OCI-LY3 (cell line): Measurements from ENCODE around the gene KLB.
"Not testable (repeated sequence)": the region's sequence is repeated elsewhere in the genome, so short reads cannot be mapped to it uniquely, and the experiment has no call there.

ENCODE experiments used
- H2AFZ ChIP-seq: fragments of 200-600, 300-600 bp; shearing (Covaris generic); 2 replicates; pipeline ENCODE4 v1.6.0; 2014; ENCODE audit warnings: antibody characterized with exemption, low read depth, low read length
- H3K27ac ChIP-seq: fragments of 200-600, 300-600 bp; sonication (generic); 2 replicates; pipeline ENCODE4 v1.5.1; 2014; ENCODE audit warnings: mild to moderate bottlenecking, low read length, moderate library complexity, mixed read lengths
- H3K27me3 ChIP-seq: fragments of 200-600, 300-600 bp; sonication (generic); 2 replicates; pipeline ENCODE4 v1.6.1; 2014; ENCODE audit warnings: low read depth, low read length, mixed read lengths
- H3K36me3 ChIP-seq: fragments of 200-600, 300-600 bp; sonication (generic); replicated peaks from 2 replicates; pipeline ENCODE3; 2014; ENCODE audit warnings: low read depth, low read length, mixed read lengths
- H3K4me1 ChIP-seq: fragments of 300-600, 200-600 bp; sonication (generic); 2 replicates; pipeline ENCODE4 v1.6.1; 2014; ENCODE audit warnings: low read length, mixed read lengths
- H3K4me2 ChIP-seq: fragments of 200-600, 300-600 bp; sonication (generic); 2 replicates; pipeline ENCODE4 v1.6.1; 2014; ENCODE audit warnings: low read length, mixed read lengths
- H3K4me3 ChIP-seq: fragments of 300-600, 200-600 bp; sonication (generic); 2 replicates; pipeline ENCODE4 v1.5.1; 2014; ENCODE audit warnings: antibody characterized with exemption, mild to moderate bottlenecking, low read length, moderate library complexity
- H3K79me2 ChIP-seq: fragments of 300-600, 200-600 bp; shearing (Covaris generic); 2 replicates; pipeline ENCODE4 v1.6.1; 2014; ENCODE audit warnings: mild to moderate bottlenecking, low read length, mixed read lengths
- H3K9ac ChIP-seq: fragments of 300-600, 200-600 bp; shearing (Covaris generic); 2 replicates; pipeline ENCODE4 v1.6.0; 2014; ENCODE audit warnings: mild to moderate bottlenecking, low read length, moderate library complexity
- H3K9me3 ChIP-seq: fragments of 200-600, 300-600 bp; shearing (Covaris generic); 2 replicates; pipeline ENCODE4 v1.6.1; 2014; ENCODE audit warnings: low read length, mixed read lengths; ENCODE audit not compliant: insufficient read depth
- H4K20me1 ChIP-seq: fragments of 200-600, 300-600 bp; sonication (generic); 2 replicates; pipeline ENCODE4 v1.6.1; 2016; ENCODE audit warnings: low read length, mixed read lengths; ENCODE audit not compliant: insufficient read depth
- EZH2phosphoT487 ChIP-seq: fragments of 200-600 bp; shearing (Covaris generic); IDR thresholded peaks from 2 replicates; pipeline ENCODE4 v1.6.1; 2018; ENCODE audit warnings: antibody characterized with exemption, mixed run types, low read depth
- TF ChIP-seq, protein P1 (sequence below): fragments of 200-600, 300-600 bp; sonication (generic); IDR thresholded peaks from 2 replicates; pipeline ENCODE4 v1.5.1; 2014; ENCODE audit warnings: antibody characterized with exemption, low read length, low read depth

The KLB gene

DNA sequence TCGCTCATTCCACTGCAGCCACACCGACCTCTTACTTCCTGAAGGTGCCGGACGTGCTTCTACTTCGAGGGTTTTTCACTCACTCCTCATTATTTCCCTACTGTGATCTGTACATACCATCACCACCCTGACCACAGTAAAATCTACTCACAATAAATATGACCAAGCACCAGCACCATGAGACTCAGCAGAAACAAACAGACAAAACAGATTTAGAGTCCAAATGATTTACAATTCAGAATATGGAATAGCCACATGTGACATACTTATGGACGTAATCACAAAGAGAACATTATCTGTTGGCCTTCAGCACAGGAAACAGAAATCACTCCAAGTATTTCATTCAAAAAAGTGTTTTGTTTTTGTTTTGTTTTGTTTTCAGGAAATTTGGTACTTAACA is 16.1 kb upstream of the KLB start:
- no peak overlapping the region for H3K9ac ChIP-seq
- TF ChIP-seq, protein P1, sequence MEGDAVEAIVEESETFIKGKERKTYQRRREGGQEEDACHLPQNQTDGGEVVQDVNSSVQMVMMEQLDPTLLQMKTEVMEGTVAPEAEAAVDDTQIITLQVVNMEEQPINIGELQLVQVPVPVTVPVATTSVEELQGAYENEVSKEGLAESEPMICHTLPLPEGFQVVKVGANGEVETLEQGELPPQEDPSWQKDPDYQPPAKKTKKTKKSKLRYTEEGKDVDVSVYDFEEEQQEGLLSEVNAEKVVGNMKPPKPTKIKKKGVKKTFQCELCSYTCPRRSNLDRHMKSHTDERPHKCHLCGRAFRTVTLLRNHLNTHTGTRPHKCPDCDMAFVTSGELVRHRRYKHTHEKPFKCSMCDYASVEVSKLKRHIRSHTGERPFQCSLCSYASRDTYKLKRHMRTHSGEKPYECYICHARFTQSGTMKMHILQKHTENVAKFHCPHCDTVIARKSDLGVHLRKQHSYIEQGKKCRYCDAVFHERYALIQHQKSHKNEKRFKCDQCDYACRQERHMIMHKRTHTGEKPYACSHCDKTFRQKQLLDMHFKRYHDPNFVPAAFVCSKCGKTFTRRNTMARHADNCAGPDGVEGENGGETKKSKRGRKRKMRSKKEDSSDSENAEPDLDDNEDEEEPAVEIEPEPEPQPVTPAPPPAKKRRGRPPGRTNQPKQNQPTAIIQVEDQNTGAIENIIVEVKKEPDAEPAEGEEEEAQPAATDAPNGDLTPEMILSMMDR = no peak
- no peak for TF ChIP-seq EZH2phosphoT487
- H4K20me1 ChIP-seq = no peaks in the 10 kb centered on the region
- H3K4me1 ChIP-seq = no peaks in the 10 kb centered on the region
- no peaks in the 10 kb centered on the region for H3K79me2 ChIP-seq
- H3K27me3 ChIP-seq = peaks cover 4% of the 10 kb centered on the region; the same call in 1 of the 2 replicates
- H3K9me3 ChIP-seq = no peaks in the 10 kb centered on the region
- no peak overlapping the region for H3K4me3 ChIP-seq
- H3K36me3 ChIP-seq = no peaks in the 10 kb centered on the region
- H3K4me2 ChIP-seq = no peak overlapping the region
- H3K27ac ChIP-seq = no peak overlapping the region
- H2AFZ ChIP-seq = no peak overlapping the region

GRCh38 chr4:39394706-39395105 is 12.0 kb upstream of the KLB start:
- H4K20me1 ChIP-seq = no peaks in the 10 kb centered on the region
- H3K36me3 ChIP-seq = no peaks in the 10 kb centered on the region
- H3K27ac ChIP-seq = no peak overlapping the region
- no peak overlapping the region for H2AFZ ChIP-seq
- TF ChIP-seq, protein P1 = no peak
- no peak for TF ChIP-seq EZH2phosphoT487
- H3K9me3 ChIP-seq = no peaks in the 10 kb centered on the region
- H3K4me3 ChIP-seq = no peak overlapping the region
- H3K4me1 ChIP-seq = no peaks in the 10 kb centered on the region
- H3K9ac ChIP-seq = no peak overlapping the region
- no peak overlapping the region for H3K4me2 ChIP-seq
- H3K27me3 ChIP-seq = peaks cover 4% of the 10 kb centered on the region; the same call in 1 of the 2 replicates
- no peaks in the 10 kb centered on the region for H3K79me2 ChIP-seq

DNA sequence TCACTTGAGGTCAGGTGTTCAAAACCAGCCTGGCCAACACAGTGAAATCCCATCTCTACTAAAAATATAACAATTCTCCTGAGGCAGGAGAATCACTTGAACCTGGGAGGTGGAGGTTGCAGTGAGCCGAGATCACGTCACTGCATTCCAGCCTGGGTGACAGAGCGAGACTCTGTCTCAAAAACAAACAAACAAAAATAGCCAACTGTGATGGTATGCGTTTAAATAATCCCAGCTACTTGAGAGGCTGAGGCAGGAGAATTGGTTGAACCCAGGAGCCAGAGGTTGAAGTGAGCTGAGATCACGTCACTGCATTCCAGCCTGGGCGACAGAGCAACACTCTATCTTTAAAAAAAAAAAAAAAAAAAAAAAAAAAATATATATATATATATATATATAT is 5.1 kb upstream of the KLB start:
- not testable (repeated sequence) for H3K79me2 ChIP-seq, H2AFZ ChIP-seq, H3K4me1 ChIP-seq, H3K27ac ChIP-seq, H3K4me3 ChIP-seq, H3K27me3 ChIP-seq, H3K4me2 ChIP-seq, H3K9ac ChIP-seq, H4K20me1 ChIP-seq, H3K9me3 ChIP-seq, H3K36me3 ChIP-seq

- Histone ChIP-seq H3K4me3 (no peak overlapping the region), H2AFZ (no peak overlapping the region), H3K27ac (no peak overlapping the region), H3K9ac (no peak overlapping the region), H3K9me3 (no peaks in the 10 kb centered on the region), H3K27me3 (peaks cover 4% of the 10 kb centered on the region; the same call in 1 of the 2 replicates), H3K4me1 (0 out of 2 replicates have a peak, but pooled peaks cover 5% of the 10 kb centered on the region), H3K36me3 (no peaks in the 10 kb centered on the region), H4K20me1 (no peaks in the 10 kb centered on the region), H3K4me2 (no peak overlapping the region), H3K79me2 (no peaks in the 10 kb centered on the region)
- TF ChIP-seq, protein P1 = no peak
- no peak for TF ChIP-seq EZH2phosphoT487
Observed at GRCh38 chr4:39407584-39407885, 805 bp downstream of the KLB start.

DNA sequence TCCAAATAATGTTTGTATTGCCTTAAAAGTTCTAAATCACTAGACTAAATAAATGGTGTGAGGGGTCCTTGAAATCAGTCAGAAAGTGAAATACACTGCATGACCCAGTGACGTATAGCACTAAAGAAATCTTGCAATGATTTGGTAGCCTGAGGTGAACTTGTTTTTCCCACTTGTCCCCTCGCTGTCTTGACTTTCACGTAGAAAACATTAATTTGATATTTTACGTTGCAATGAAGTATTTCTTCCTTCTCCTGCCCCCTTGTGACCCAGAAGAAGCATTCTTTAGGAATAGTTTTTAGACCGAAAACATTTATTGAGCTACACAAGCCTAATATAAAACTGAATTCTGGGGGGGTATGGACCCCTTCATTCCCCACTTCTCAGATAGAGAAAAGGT is 3.7 kb downstream of the KLB start:
- Histone ChIP-seq H3K27me3 (peaks cover 4% of the 10 kb centered on the region; the same call in 1 of the 2 replicates), H3K36me3 (no peaks in the 10 kb centered on the region), H4K20me1 (no peaks in the 10 kb centered on the region), H3K4me1 (0 out of 2 replicates have a peak, but pooled peaks cover 5% of the 10 kb centered on the region), H3K4me2 (peak overlapping the region; percentile 62), H2AFZ (peak overlapping the region; percentile 76), H3K9me3 (no peaks in the 10 kb centered on the region), H3K4me3 (peak overlapping the region; percentile 67), H3K79me2 (no peaks in the 10 kb centered on the region), H3K27ac (no peak overlapping the region), H3K9ac (peak overlapping the region; percentile 31; the same call in 1 of the 2 replicates)
- no peak for TF ChIP-seq EZH2phosphoT487
- TF ChIP-seq, protein P1 = peak; percentile 45

DNA sequence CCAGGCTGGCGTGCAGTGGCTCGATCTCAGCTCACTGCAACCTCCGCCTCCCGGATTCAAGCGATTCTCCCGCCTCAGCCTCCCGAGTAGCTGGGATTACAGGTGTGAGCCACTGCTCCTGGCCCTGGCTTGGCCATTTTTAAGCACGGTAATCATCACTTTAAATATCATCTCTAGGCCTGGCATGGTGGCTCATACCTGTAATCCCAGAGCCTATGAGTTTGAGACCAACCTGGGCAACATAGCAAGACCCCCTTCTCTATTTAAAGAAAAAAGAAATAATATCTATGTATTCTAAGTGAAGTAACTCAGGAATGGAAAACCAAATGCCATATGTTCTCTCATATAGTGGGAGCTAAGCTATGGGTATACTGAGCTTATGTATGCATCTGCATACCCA is 4.8 kb downstream of the KLB start:
- H3K9me3 ChIP-seq, H3K4me2 ChIP-seq, H3K27ac ChIP-seq, H3K4me3 ChIP-seq, H2AFZ ChIP-seq, H4K20me1 ChIP-seq, H3K79me2 ChIP-seq, H3K27me3 ChIP-seq, H3K9ac ChIP-seq, H3K4me1 ChIP-seq, H3K36me3 ChIP-seq: not testable (repeated sequence)
